ENCODE measurements around the gene CIAO3.

CIAO3 gene

GRCh38 chr16:700684-701584 is 39.9 kb downstream of the CIAO3 start:
- no peaks in the 10 kb centered on the region; the same call in 1 of the 2 replicates for H3K27me3 ChIP-seq (replicated peaks; ENCODE audit: control insufficient read depth, insufficient read depth, low read length)
- TF ChIP-seq, protein P1, sequence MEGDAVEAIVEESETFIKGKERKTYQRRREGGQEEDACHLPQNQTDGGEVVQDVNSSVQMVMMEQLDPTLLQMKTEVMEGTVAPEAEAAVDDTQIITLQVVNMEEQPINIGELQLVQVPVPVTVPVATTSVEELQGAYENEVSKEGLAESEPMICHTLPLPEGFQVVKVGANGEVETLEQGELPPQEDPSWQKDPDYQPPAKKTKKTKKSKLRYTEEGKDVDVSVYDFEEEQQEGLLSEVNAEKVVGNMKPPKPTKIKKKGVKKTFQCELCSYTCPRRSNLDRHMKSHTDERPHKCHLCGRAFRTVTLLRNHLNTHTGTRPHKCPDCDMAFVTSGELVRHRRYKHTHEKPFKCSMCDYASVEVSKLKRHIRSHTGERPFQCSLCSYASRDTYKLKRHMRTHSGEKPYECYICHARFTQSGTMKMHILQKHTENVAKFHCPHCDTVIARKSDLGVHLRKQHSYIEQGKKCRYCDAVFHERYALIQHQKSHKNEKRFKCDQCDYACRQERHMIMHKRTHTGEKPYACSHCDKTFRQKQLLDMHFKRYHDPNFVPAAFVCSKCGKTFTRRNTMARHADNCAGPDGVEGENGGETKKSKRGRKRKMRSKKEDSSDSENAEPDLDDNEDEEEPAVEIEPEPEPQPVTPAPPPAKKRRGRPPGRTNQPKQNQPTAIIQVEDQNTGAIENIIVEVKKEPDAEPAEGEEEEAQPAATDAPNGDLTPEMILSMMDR (IDR thresholded peaks at IDR 0.05; ENCODE audit: insufficient read depth, low read length, poor library complexity, severe bottlenecking), result no peak
- H3K4me3 ChIP-seq (replicated peaks; ENCODE audit: low read depth, low read length), result no peak overlapping the region
- DNase-seq (ENCODE audit: extremely low read depth, insufficient read length), result no peak
- H3K36me3 ChIP-seq (ENCODE audit: control insufficient read depth, insufficient read depth, low read length), result no peaks in the 10 kb centered on the region

DNA sequence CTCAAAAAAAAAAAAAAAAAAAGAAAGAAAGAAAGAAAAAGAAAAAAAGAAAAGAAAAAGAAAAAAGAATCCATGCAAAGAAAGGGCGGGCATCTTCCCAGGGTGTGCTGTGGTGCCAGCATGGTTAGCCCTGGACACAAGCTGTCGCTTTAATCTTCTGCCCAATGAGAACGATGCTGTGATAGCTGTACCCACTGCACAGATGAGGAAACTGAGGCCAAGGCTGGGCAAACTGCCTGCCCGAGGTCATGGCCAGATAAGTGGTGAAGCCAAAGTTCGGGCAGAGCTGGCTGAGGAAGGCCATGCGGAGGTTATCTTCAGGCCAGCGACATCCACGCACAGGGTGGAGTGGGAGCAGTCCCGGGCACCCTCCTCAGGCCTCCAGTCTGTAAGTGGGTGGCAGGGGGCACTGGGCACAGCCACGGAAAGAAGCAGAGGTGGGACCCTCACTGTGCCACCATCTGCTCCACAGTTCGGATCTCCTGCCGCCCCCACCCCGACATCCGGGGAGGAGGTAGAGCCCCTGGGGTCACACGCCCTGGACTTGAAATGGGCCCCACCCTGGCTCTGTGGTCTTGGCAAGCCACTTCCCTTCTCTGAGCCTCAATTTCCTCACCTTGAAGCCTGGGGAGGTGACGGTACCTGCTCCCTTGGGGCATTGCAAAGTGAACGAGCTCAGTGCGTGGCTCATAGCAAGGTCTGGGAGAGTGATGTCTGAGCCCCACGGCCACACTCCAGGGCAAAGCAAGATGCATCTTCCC is 41.7 kb downstream of the CIAO3 start:
- DNase-seq (ENCODE audit: extremely low read depth, insufficient read length), result no peak
- TF ChIP-seq, protein P1 (IDR thresholded peaks at IDR 0.05; ENCODE audit: insufficient read depth, low read length, poor library complexity, severe bottlenecking), result no peak
- H3K27me3 ChIP-seq (replicated peaks; ENCODE audit: control insufficient read depth, insufficient read depth, low read length), result no peaks in the 10 kb centered on the region; the same call in 1 of the 2 replicates
- no peak overlapping the region for H3K4me3 ChIP-seq (replicated peaks; ENCODE audit: low read depth, low read length)
- H3K36me3 ChIP-seq (ENCODE audit: control insufficient read depth, insufficient read depth, low read length), result no peaks in the 10 kb centered on the region

DNA sequence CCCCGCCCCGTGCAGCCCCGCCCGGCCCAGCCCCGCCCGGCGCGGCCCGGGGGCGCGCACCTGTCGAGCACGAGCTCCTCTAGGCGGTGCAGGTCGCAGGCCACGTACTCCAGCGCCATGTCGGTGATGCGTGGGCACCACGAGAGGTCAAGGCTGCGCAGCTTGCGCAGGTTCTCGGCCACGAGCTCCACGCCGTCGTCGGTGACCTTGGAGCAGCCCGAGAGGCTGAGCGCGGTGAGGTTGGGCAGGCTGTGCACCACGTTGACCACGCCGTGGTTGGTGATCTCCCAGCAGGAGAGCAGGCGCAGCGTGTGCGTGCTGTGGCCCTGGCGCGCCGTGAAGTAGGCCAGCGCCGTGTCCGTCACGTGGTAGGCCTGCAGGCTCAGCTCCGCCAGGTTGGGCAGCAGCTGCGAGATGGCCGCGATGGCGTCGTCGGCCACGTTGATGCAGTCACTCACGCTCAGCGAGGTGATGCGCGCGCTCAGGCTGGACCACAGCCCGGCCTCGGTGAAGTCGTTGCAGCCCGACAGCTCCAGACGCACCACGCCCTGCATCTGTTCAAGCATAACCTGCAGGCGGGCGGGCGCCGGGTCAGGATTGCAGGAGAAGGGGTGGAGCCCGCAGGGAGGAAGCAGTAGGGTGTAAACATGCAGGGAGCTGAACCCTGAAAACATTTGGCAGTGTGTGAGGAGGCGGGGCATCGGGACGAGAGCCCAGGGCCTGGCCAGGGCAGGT is 45.3 kb downstream of the CIAO3 start:
- Histone ChIP-seq H3K27me3 (replicated peaks; ENCODE audit: control insufficient read depth, insufficient read depth, low read length) (no peaks in the 10 kb centered on the region; the same call in 1 of the 2 replicates), H3K36me3 (ENCODE audit: control insufficient read depth, insufficient read depth, low read length) (no peaks in the 10 kb centered on the region), H3K4me3 (replicated peaks; ENCODE audit: low read depth, low read length) (peak overlapping the region; percentile 61)
- TF ChIP-seq, protein P1 (IDR thresholded peaks at IDR 0.05; ENCODE audit: insufficient read depth, low read length, poor library complexity, severe bottlenecking), result no peak
- DNase-seq (ENCODE audit: extremely low read depth, insufficient read length), result peak; percentile 76

- TF ChIP-seq, protein P1 (IDR thresholded peaks at IDR 0.05; ENCODE audit: insufficient read depth, low read length, poor library complexity, severe bottlenecking), result no peak
- H3K4me3 ChIP-seq (replicated peaks; ENCODE audit: low read depth, low read length), result peak overlapping the region; percentile 55
- H3K36me3 ChIP-seq (ENCODE audit: control insufficient read depth, insufficient read depth, low read length), result no peaks in the 10 kb centered on the region
- H3K27me3 ChIP-seq (replicated peaks; ENCODE audit: control insufficient read depth, insufficient read depth, low read length), result no peaks in the 10 kb centered on the region; the same call in 1 of the 2 replicates
- no peak for DNase-seq (ENCODE audit: extremely low read depth, insufficient read length)
These were observed 45.9 kb downstream of the CIAO3 start for GRCh38 chr16:694863-695354.

- Histone ChIP-seq H3K4me3 (replicated peaks; ENCODE audit: low read depth, low read length) (peak overlapping the region; percentile 55), H3K36me3 (ENCODE audit: control insufficient read depth, insufficient read depth, low read length) (no peaks in the 10 kb centered on the region), H3K27me3 (replicated peaks; ENCODE audit: control insufficient read depth, insufficient read depth, low read length) (no peaks in the 10 kb centered on the region; the same call in 1 of the 2 replicates)
- DNase-seq (ENCODE audit: extremely low read depth, insufficient read length), result no peak
- TF ChIP-seq, protein P1 (IDR thresholded peaks at IDR 0.05; ENCODE audit: insufficient read depth, low read length, poor library complexity, severe bottlenecking), result no peak
These were observed 46.5 kb downstream of the CIAO3 start for GRCh38 chr16:694187-694862.
